ENCODE measurements around the gene HES1.

HES1 gene

DNA sequence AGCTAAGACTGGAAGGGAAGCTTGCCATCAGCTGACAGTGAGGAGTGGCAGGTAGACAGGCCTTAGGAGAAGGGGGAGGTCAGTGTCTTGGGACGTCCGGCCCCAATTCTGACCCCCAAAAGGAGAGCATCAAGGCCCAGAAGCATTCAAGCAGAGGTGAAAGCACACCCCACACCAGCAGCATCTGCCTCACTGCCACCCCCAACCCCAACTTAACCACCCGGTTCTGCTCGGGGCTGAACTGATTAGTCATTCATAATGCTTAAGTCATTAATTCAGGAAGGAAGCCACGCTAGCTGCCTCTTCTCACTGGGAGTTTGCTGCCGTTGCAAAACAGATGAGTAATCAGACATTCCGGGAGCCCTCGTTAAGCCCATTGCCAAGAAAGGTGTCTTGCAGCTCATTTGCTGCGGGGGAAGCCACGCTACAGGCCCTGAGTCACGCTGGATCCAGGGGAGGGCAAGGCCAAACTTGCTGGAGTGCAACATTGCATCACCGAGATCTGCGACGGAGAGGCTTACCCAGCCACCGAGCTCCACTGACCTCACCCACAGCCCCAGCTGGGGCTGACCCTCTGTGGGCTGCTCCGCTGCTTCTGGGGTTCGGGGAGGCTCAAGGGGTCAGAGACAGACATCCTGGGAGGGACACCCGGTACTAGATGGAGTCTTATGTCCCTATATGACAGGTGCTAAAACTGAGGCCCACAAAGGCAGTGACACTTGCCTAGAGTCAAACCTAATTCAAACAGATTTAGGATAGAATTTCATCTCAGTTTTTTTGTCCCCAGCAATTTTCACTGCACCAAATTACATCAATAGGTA is 46.4 kb upstream of the HES1 start:
- TF ChIP-seq, protein P1, sequence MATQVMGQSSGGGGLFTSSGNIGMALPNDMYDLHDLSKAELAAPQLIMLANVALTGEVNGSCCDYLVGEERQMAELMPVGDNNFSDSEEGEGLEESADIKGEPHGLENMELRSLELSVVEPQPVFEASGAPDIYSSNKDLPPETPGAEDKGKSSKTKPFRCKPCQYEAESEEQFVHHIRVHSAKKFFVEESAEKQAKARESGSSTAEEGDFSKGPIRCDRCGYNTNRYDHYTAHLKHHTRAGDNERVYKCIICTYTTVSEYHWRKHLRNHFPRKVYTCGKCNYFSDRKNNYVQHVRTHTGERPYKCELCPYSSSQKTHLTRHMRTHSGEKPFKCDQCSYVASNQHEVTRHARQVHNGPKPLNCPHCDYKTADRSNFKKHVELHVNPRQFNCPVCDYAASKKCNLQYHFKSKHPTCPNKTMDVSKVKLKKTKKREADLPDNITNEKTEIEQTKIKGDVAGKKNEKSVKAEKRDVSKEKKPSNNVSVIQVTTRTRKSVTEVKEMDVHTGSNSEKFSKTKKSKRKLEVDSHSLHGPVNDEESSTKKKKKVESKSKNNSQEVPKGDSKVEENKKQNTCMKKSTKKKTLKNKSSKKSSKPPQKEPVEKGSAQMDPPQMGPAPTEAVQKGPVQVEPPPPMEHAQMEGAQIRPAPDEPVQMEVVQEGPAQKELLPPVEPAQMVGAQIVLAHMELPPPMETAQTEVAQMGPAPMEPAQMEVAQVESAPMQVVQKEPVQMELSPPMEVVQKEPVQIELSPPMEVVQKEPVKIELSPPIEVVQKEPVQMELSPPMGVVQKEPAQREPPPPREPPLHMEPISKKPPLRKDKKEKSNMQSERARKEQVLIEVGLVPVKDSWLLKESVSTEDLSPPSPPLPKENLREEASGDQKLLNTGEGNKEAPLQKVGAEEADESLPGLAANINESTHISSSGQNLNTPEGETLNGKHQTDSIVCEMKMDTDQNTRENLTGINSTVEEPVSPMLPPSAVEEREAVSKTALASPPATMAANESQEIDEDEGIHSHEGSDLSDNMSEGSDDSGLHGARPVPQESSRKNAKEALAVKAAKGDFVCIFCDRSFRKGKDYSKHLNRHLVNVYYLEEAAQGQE (IDR thresholded peaks at IDR 0.05; ENCODE audit: insufficient read depth in 1 of 2, low read depth in 2 of 2, low read length in 2 of 2), result peak in 1 of 2 experiments; percentile 47; a peak in 1 of 4 replicates
- TF ChIP-seq FOXP2 (optimal IDR thresholded peaks at IDR 0.05; ENCODE audit: borderline replicate concordance, extremely low read depth, extremely low read length, insufficient read depth), result peak; percentile 96
- TF ChIP-seq POLR2AphosphoS5 (IDR thresholded peaks at IDR 0.05; ENCODE audit: low read depth, low read length), result 0 out of 2 replicates have a peak, but pooled peaks have one; percentile 16
- no peak for TF ChIP-seq TAF1 (IDR thresholded peaks at IDR 0.05; ENCODE audit: borderline replicate concordance, insufficient read depth, low read length)

- no peak for TF ChIP-seq TAF1 (IDR thresholded peaks at IDR 0.05; ENCODE audit: borderline replicate concordance, insufficient read depth, low read length)
- TF ChIP-seq FOXP2 (optimal IDR thresholded peaks at IDR 0.05; ENCODE audit: borderline replicate concordance, extremely low read depth, extremely low read length, insufficient read depth), result no peak
- TF ChIP-seq, protein P1 (IDR thresholded peaks at IDR 0.05; ENCODE audit: insufficient read depth in 1 of 2, low read depth in 2 of 2, low read length in 2 of 2), result no peak
- no peak for TF ChIP-seq POLR2AphosphoS5 (IDR thresholded peaks at IDR 0.05; ENCODE audit: low read depth, low read length)
- TF ChIP-seq SIN3A (IDR thresholded peaks at IDR 0.05; ENCODE audit: borderline replicate concordance, insufficient read depth, low read length), result no peak
Measured at GRCh38 chr3:194090716-194091115, 45.2 kb upstream of the HES1 start.

- TF ChIP-seq POLR2AphosphoS5 (IDR thresholded peaks at IDR 0.05; ENCODE audit: low read depth, low read length), result no peak
- TF ChIP-seq, protein P1 (IDR thresholded peaks at IDR 0.05; ENCODE audit: insufficient read depth in 1 of 2, low read depth in 2 of 2, low read length in 2 of 2), result no peak
- no peak for TF ChIP-seq SIN3A (IDR thresholded peaks at IDR 0.05; ENCODE audit: borderline replicate concordance, insufficient read depth, low read length)
- no peak for TF ChIP-seq FOXP2 (optimal IDR thresholded peaks at IDR 0.05; ENCODE audit: borderline replicate concordance, extremely low read depth, extremely low read length, insufficient read depth)
- no peak for TF ChIP-seq TAF1 (IDR thresholded peaks at IDR 0.05; ENCODE audit: borderline replicate concordance, insufficient read depth, low read length)
Measured at GRCh38 chr3:194091141-194091540, 44.8 kb upstream of the HES1 start.

DNA sequence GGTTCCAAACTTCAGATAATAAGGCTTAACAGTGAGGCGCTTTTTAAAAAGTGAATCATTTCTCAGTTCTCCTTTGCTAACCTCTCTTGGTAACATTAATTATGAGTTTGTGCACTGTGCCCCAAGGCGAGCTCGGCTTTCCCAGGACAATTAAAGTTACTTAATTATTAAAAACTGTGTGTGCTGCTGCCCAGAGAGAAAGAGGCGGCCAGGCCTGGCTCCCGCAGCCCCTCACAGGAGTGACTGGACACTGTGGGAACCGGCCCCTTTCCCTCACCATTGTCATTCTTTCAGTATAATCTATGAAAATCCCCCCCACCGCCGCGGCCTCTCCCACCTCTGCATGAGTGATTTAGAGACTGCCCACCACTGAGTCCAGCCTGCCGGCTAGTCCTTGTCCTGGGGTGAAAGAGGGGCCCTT is 43.1 kb upstream of the HES1 start:
- no peak for TF ChIP-seq TAF1 (IDR thresholded peaks at IDR 0.05; ENCODE audit: borderline replicate concordance, insufficient read depth, low read length)
- no peak for TF ChIP-seq FOXP2 (optimal IDR thresholded peaks at IDR 0.05; ENCODE audit: borderline replicate concordance, extremely low read depth, extremely low read length, insufficient read depth)
- no peak for TF ChIP-seq SIN3A (IDR thresholded peaks at IDR 0.05; ENCODE audit: borderline replicate concordance, insufficient read depth, low read length)
- no peak for TF ChIP-seq POLR2AphosphoS5 (IDR thresholded peaks at IDR 0.05; ENCODE audit: low read depth, low read length)
- TF ChIP-seq, protein P1 (IDR thresholded peaks at IDR 0.05; ENCODE audit: insufficient read depth in 1 of 2, low read depth in 2 of 2, low read length in 2 of 2), result no peak
